ENCODE data around the gene CAMK1.

The CAMK1 gene

GRCh38 chr3:9769426-9770275 is at the start of gene CAMK1:
CAMK1 (minus strand) TSS chr3:9769947; CDS start chr3:9767749, 2,198 bp downstream.
- Histone ChIP-seq H3K36me3 (replicated peaks) (no peaks in the 10 kb centered on the region), H3K9me3 (no peaks in the 10 kb centered on the region), H3K4me3 (no peak within 1 kb of the TSS), H3K4me1 (no peaks in the 10 kb centered on the region), H3K27me3 (ENCODE audit: low read depth) (no peaks in the 10 kb centered on the region)
- in situ Hi-C loops (cut with MboI; ENCODE audit: low sequenced_read_pairs): no loop called here
- DNase-seq (ENCODE audit: low spot score in 2 of 2): no peak

DNA sequence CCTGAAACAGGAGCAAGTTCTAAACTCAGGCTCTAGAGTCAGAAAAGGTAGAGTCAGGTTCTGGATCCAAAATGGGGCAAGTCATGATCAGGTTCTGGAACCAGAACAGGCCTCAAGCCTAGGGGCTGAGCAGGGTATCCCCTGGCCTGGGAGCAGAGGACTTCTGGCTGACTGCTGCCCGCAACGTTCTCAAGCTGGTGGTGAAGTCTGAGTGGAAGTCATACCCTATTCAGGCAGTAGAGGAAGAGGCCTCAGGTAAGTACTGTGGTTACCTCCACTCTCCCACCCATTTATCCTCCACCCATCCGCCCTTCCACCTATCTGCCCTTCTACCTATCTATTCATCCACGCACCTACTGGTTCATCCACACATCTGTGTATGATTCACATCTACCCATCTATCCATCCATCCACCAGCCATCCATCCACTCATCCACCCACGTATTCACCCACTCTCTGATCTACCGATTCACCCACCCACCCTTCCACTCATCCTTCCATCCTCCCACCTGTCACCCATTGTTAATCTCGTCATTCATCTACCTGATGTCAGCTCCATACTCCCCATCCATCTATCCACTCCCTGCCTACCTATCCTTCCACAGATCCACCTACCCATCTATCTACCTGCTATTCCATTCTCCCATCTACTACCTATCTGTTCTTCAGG is 49.1 kb upstream of the CAMK1 start:
- H3K4me1 ChIP-seq: no peaks in the 10 kb centered on the region
- no peaks in the 10 kb centered on the region for H3K9me3 ChIP-seq
- H3K4me3 ChIP-seq: no peak overlapping the region
- peaks cover 10% of the 10 kb centered on the region for H3K36me3 ChIP-seq (replicated peaks)
- H3K27me3 ChIP-seq (ENCODE audit: low read depth): no peaks in the 10 kb centered on the region
- DNase-seq (ENCODE audit: low spot score in 2 of 2): no peak
- in situ Hi-C loops (cut with MboI; ENCODE audit: low sequenced_read_pairs): no loop called here

DNA sequence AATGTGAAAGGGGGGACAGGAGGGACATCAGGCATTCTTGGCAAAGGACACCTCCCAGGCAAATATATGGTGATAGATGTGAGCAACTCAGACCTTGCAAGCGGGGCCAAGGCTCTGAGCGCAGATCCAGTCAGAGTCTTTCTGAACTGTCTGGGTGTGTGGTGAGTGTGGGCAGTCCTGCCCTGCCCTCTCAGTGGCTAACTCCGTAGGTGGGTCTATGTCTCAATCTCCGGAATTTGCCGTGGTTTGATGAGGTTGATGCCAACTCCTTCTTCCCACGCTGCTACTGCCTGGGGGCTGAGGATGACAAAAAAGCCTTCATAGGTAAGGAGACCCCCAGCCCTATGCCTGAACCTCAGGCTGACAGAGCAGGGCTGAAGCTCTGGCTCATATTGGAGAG is 47.7 kb upstream of the CAMK1 start:
- peaks cover 24% of the 10 kb centered on the region for H3K36me3 ChIP-seq (replicated peaks)
- H3K9me3 ChIP-seq: no peaks in the 10 kb centered on the region
- no peaks in the 10 kb centered on the region for H3K27me3 ChIP-seq (ENCODE audit: low read depth)
- in situ Hi-C loops (cut with MboI; ENCODE audit: low sequenced_read_pairs): no loop called here
- DNase-seq (ENCODE audit: low spot score in 2 of 2): no peak
- no peaks in the 10 kb centered on the region for H3K4me1 ChIP-seq
- no peak overlapping the region for H3K4me3 ChIP-seq

DNA sequence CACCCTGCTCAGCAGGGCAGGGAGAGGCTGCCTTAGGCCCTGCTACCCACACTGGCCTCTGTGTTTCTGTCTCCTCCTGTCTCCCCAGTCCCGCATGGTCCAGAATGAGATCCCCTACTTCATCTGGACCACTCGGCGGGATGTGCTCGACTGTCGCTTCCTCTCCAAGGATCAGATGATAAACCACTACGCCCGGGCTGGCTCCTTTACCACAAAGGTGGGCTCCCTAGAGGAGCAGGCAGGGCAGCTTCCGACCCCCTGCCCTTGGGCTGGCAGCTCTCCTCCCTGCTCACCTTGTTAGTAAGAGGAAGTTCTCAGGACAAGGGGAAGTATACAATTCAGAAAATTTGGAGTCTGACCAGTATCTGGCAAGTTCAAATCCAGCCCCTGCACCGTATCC is 46.2 kb upstream of the CAMK1 start:
- H3K9me3 ChIP-seq: no peaks in the 10 kb centered on the region
- no peaks in the 10 kb centered on the region for H3K27me3 ChIP-seq (ENCODE audit: low read depth)
- in situ Hi-C loops (cut with MboI; ENCODE audit: low sequenced_read_pairs): no loop called here
- H3K4me1 ChIP-seq: no peaks in the 10 kb centered on the region
- peaks cover 32% of the 10 kb centered on the region for H3K36me3 ChIP-seq (replicated peaks)
- H3K4me3 ChIP-seq: no peak overlapping the region
- DNase-seq (ENCODE audit: low spot score in 2 of 2): no peak

- Histone ChIP-seq H3K4me1 (no peaks in the 10 kb centered on the region), H3K36me3 (replicated peaks) (peaks cover 45% of the 10 kb centered on the region), H3K27me3 (ENCODE audit: low read depth) (no peaks in the 10 kb centered on the region), H3K9me3 (no peaks in the 10 kb centered on the region), H3K4me3 (no peak overlapping the region)
- in situ Hi-C loops (cut with MboI; ENCODE audit: low sequenced_read_pairs): no loop called here
- DNase-seq (ENCODE audit: low spot score in 2 of 2): no peak
These were observed 43.2 kb upstream of the CAMK1 start for GRCh38 chr3:9812870-9813483.

- Histone ChIP-seq H3K4me3 (no peak overlapping the region), H3K36me3 (replicated peaks) (peaks cover 62% of the 10 kb centered on the region), H3K27me3 (ENCODE audit: low read depth) (no peaks in the 10 kb centered on the region), H3K4me1 (no peaks in the 10 kb centered on the region), H3K9me3 (no peaks in the 10 kb centered on the region)
- in situ Hi-C loops (cut with MboI; ENCODE audit: low sequenced_read_pairs): no loop called here
- no peak for DNase-seq (ENCODE audit: low spot score in 2 of 2)
These were observed 41.1 kb upstream of the CAMK1 start for GRCh38 chr3:9810846-9811245.

GRCh38 chr3:9810433-9810770 is 40.7 kb upstream of the CAMK1 start:
- Histone ChIP-seq H3K4me3 (no peak overlapping the region), H3K36me3 (replicated peaks) (peaks cover 66% of the 10 kb centered on the region)
- DNase-seq (ENCODE audit: low spot score in 2 of 2): no peak

DNA sequence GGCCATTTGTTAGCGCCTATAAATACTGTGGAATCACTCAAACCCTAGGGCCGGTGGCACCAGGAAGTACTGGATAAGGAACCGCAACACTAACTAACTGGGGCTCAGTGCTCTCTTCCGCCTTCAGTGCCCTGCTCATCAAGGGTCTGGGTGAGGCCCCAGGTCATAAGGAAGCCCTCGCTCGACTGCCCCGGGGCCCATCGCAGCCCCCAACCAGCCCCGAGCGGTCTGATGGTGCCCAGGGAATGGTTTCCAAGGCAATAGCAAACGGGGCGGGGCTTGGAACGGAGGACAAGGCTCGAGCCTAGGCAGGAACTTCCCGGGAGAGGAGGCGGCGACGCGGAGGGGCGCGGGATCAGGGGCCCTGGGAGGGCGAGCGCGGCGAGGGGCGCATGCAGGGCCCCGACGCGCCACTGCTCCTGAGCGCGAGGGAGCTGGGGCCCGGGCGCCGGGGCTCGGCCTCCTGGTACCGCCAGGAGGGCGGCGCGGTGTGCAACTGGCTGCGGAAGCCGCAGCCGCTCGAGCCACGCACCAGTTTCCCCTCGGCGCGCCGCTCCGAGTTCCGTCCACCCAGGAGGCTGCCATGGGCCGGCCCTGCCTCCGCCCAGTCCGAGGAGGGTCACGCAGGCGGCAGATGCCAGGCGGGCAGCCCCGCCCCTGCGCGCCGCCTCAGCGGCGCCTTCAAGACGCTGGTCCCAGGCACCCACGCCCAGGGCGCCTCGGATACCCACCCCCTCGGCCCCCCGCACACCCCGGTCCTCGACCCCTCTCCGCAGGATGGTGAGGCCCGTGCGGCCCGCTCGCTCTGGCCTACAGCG is 40.1 kb upstream of the CAMK1 start, which contains the start of gene TTLL3:
TTLL3 (plus strand) TSS at position 648 of the 818 bp plus-strand sequence. CDS start 400 bp downstream, outside the sequence.
- Histone ChIP-seq H3K4me1 (no peaks in the 10 kb centered on the region), H3K27me3 (ENCODE audit: low read depth) (no peaks in the 10 kb centered on the region), H3K9me3 (no peaks in the 10 kb centered on the region), H3K4me3 (no peak within 1 kb of the TSS), H3K36me3 (replicated peaks) (peaks cover 70% of the 10 kb centered on the region)
- in situ Hi-C loops (cut with MboI; ENCODE audit: low sequenced_read_pairs): no loop called here
- no peak for DNase-seq (ENCODE audit: low spot score in 2 of 2)

More at GRCh38 chr3:9810433-9810770, 40.7 kb upstream of the CAMK1 start:
- in situ Hi-C loops (cut with MboI; ENCODE audit: low sequenced_read_pairs): no loop called here
- no peaks in the 10 kb centered on the region for H3K9me3 ChIP-seq
- no peaks in the 10 kb centered on the region for H3K4me1 ChIP-seq
- no peaks in the 10 kb centered on the region for H3K27me3 ChIP-seq (ENCODE audit: low read depth)

- H3K9me3 ChIP-seq: no peaks in the 10 kb centered on the region
- no peak overlapping the region for H3K4me3 ChIP-seq
- in situ Hi-C loops (cut with MboI; ENCODE audit: low sequenced_read_pairs): no loop called here
- DNase-seq (ENCODE audit: low spot score in 2 of 2): no peak
- H3K27me3 ChIP-seq (ENCODE audit: low read depth): no peaks in the 10 kb centered on the region
- peaks cover 76% of the 10 kb centered on the region for H3K36me3 ChIP-seq (replicated peaks)
- H3K4me1 ChIP-seq: no peaks in the 10 kb centered on the region
These were observed 39.5 kb upstream of the CAMK1 start for GRCh38 chr3:9809239-9809614.

DNA sequence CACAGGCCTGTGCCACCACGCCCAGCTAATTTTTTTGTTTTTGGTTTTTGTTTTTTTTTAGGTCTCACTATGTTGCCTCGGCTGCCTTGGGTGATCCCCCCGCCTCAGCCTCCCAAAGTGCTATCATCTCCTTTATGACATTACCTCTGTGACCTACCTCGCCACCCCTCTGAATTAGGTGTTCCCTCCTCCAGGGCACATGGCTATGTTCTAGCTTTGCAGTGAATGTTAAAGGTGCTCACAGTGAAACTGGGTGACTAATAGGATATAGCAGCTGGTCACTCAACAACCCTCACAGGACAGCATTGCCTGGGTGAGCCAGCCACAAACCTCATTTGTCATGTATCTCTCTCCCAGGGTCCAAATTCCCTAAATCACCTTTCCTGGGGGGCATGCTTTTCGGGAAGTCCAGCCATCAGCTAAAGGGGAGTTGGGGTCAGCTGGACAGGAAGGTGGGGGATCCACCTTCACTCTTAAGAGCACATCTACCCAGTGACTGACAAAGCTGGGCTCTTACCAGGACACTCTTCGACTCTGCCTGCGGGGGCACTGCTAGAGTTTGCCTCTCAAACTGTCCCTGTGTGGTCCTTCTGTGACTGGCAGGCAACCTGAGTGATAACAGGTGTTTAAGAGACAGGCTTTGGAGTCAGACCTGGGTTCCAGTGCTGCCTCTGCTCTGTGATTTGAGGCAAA is 38.7 kb upstream of the CAMK1 start:
- no peaks in the 10 kb centered on the region for H3K4me1 ChIP-seq
- peak in 1 of 2 experiments; percentile 28 for DNase-seq (ENCODE audit: low spot score in 2 of 2)
- H3K36me3 ChIP-seq (replicated peaks): peaks cover 79% of the 10 kb centered on the region
- H3K27me3 ChIP-seq (ENCODE audit: low read depth): no peaks in the 10 kb centered on the region
- H3K9me3 ChIP-seq: no peaks in the 10 kb centered on the region
- H3K4me3 ChIP-seq: no peak overlapping the region
- in situ Hi-C loops (cut with MboI; ENCODE audit: low sequenced_read_pairs): no loop called here

GRCh38 chr3:9807981-9808344 is 38.2 kb upstream of the CAMK1 start:
- in situ Hi-C loops (cut with MboI; ENCODE audit: low sequenced_read_pairs): no loop called here
- no peaks in the 10 kb centered on the region for H3K27me3 ChIP-seq (ENCODE audit: low read depth)
- H3K9me3 ChIP-seq: no peaks in the 10 kb centered on the region
- DNase-seq (ENCODE audit: low spot score in 2 of 2): no peak
- no peaks in the 10 kb centered on the region for H3K4me1 ChIP-seq
- H3K36me3 ChIP-seq (replicated peaks): peaks cover 79% of the 10 kb centered on the region
- H3K4me3 ChIP-seq: no peak overlapping the region

- no peak for DNase-seq (ENCODE audit: low spot score in 2 of 2)
- Histone ChIP-seq H3K4me1 (no peaks in the 10 kb centered on the region), H3K9me3 (no peaks in the 10 kb centered on the region), H3K27me3 (ENCODE audit: low read depth) (no peaks in the 10 kb centered on the region), H3K4me3 (no peak overlapping the region), H3K36me3 (replicated peaks) (peaks cover 77% of the 10 kb centered on the region)
- in situ Hi-C loops (cut with MboI; ENCODE audit: low sequenced_read_pairs): no loop called here
These were observed 37.2 kb upstream of the CAMK1 start for GRCh38 chr3:9806688-9807589.
